GM21381 (cell line): ENCODE data around the gene AK4.
A peak's percentile ranks its signal among the peaks of the same experiment; 100 is the strongest.
"Not testable (repeated sequence)": the region's sequence is repeated elsewhere in the genome, so short reads cannot be mapped to it uniquely, and the experiment has no call there.

Experiments
- ATAC-seq: cut with Tn5 transposase; IDR thresholded peaks from one replicate; pipeline ENCODE4 v1.9.1; 2021; ENCODE audit warnings: mild to moderate bottlenecking, moderate library complexity; ENCODE audit not compliant: unreplicated experiment

The AK4 gene

DNA sequence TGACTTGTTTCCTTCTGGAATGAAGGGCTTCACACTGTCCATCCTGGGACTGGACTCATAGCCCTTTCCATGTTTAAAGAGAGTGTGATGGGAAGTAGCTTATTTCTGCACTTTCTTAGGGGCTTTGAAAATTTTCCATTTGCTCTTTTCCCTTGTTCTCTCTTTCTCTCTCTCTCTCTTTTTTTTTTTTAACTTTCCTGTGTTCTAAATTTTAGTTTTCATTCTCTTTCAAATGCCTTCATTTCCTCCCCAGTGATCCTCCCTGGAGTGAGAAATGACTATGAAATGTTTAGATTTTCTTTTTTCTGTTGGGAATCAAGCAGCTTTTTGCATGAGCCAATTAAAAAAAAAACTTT is 2.1 kb downstream of the AK4 start:
- no peak for ATAC-seq

DNA sequence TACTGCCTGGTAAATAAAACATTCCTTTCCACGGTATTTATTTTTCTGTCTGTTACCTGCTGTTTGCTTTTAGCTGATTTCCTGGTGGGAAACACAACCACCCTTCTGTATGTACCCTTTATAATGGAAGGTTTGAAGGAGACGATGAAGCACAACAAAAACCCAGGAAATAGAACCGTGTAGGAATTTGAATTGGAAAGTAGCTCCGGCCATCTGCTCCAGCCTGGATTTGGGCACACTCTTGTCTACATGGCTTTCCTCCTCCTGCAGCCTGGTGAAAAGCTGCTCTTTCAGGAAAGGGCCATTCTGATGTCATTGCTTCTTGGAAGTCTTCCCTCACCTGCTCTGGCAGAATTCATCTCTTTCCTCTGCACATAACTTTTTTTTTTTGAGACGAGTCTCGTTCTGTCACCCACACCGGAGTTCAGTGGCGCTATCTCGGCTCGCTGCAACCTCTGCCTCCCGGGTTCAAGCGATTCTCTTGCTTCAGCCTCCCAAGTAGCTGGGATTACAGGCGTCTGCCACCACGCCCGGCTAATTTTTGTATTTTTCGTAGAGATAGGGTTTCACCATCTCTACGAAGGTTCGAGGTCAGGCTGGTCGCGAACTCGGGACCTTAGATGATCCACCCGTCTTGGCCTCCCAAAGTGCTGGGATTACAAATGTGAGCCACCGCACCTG is 2.7 kb downstream of the AK4 start:
- no peak for ATAC-seq

DNA sequence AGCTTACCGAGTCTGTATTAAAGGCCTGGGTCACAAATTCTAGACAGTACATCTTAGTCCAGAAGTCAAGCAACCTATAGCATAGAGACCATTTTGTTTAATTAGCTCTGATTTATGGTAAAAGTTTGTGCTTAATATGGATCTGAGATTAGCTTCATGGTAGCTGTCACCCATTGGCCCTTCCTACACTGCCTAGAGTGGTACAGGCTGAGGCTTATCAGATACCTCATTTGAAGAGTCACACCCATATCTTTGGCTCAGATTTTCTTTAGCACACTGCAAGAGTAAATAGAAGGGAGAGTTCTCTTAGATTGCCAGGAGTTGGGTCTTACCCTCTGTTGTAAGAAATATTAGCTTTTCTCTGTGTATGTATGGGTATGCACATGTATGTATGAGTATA is 3.6 kb downstream of the AK4 start:
- ATAC-seq, result no peak

DNA sequence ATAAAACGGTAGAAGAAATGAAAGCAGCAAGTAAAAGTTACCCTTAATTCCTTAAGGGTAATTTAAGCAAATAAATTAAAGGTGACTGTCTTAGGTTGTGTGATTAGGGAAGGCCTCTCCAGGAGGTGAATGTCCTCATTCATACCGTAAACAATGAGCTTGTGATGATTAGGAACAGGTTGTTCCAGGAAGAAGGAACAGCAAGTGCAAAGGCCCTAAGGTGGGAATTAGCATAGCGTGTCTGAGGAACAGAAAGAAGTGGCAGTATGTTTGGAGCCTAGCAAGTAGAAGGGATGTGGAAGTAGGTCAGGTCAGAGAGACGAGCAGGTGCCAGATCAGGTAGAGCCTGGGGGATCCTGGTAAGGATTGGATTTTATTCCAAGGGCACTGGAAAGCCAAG is 5.6 kb downstream of the AK4 start:
- ATAC-seq, result no peak

DNA sequence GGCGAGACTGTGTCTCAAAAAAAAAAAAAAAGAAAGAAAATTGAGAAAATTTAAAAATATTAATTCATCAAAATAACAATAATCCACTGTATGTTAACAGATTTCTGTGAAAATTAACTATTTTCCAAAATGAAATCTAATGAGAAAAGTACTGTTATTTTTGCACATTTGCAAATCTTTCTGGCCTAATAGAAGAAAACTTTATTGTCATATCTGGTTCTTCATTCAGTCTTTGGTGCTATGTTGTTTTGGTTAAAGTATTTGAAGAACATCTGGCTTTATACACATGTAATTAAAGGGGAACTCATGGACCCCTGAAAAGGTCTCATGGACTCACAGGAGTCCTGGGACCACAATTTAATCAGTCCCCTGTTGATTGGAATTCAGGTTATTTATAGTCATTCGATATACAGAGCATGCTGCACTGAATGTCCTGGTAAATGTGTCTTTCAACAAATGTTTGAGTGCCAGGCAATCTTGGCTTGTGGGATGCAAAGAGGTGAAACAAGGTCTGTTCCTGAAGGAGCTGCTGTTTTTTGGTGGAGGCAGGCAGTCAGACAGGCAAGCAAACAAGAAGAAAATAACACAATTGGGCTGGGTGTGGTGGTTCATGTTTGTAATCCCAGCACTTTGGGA is 9.0 kb downstream of the AK4 start:
- ATAC-seq, result no peak

DNA sequence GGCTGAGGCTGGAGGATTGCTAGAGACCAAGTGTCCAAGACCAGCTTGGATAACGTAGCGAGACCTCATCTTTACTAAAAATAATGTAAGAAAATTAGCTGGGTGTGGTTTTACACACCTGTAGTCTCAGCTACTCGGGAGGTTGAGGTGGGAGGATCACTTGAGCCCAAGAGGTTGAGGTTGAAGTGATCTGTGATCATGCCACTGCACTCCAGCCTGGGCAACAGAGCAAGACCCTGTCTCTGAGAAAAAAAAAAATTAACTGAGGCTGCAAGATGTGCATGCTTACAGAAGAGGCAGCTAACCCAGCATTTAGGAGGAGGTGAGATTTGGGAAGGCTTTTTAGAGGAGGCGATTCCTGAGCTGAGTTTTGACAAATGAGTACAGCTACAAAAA is 9.5 kb downstream of the AK4 start:
- no peak for ATAC-seq

DNA sequence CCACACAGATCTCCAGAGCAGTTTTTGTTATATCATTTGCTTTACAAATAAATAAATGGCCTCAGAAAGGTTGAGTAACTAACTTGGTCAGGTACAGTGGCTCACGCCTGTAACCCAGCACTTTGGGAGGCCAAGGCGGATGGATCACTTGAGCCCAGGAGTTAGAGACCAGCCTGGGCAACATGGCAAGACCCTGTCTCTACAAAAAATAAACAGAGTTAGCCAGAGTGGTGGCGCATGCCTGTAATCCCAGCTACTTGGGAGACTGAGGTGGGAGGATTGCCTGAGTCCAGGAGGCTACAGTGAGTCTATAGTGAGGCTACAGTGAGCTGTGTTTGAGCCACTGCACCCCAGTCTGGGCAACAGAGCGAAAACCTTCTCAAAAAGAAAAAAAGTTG is 11.3 kb downstream of the AK4 start:
- ATAC-seq, result not testable (repeated sequence)

DNA sequence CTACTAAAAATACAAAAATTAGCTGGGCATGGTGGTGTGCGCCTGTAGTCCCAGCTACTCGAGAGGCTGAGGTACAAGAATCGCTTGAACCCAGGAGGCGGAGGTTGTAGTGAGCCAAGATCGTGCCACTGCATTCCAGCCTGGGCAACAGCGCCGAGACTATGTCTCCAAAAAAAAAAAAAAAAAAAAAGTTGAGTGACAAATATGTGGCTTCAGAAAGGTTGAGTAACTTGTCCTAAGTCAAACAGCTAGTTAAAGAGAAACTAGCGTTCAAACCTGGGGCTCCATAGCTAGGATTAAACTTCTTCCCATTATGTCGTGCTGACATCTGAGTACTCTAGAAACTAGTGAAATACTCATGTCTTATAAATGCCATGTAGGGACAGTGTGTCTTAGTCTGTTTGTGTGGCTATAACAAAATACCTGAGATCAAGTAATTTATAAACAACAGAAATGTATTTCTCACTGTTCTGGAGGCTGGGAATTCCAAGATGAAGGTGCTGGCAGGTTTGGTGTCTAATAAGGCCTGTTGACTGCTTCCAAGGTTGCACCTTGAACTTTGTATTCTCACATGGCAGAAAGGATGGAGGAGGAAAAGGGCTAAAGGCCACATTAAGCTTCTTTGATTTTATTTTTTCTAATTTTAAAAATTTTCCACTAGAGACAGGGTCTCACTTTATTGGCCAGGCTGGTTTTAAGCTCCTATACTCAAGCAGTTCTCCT is 12.0 kb downstream of the AK4 start:
- ATAC-seq, result no peak

DNA sequence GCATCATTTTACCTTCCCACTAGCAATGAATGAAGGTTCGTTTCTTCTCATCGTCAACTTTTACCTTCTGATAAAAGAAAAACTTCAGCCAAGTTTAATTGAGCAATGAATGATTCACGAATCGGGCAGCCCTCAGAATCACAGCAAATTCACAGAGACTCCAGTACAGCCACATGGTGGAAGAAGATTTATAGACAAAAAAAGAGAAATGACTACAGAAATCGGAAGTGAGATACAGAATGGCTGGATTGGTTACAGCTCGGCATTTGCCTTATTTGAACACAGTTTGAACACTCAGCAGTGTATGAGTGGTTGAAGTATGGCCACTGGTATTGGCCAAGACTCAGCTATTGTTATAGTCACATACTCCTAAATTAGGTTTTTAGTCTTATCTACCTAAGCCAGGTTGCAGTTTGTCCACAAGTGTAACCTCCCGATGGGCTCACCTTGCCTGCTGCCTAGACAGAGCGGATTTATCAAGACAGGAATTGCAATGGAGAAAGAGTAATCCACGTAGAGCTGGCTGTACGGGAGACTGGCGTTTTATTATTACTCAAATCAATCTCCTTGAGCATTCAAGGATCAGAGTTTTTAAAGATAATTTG is 15.3 kb downstream of the AK4 start:
- no peak for ATAC-seq

DNA sequence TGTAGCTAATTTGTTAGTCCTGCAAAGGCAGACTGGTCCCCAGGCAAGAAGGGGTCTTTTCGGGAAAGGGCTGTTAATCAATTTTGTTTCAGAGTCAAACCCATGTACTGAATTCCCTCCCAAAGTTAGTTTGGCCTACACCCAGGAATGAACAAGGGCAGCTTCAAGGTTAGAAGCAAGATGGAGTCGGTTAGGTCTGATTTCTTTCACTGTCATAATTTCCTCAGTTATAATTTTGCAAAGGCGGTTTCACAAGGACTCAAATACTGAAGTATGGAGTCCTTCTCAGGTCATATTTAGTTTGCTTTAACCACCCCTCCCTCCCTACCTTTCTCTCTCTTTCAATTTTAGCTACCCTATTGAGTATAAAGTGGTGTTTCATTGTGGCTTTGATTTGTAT is 16.1 kb downstream of the AK4 start:
- ATAC-seq, result not testable (repeated sequence)

DNA sequence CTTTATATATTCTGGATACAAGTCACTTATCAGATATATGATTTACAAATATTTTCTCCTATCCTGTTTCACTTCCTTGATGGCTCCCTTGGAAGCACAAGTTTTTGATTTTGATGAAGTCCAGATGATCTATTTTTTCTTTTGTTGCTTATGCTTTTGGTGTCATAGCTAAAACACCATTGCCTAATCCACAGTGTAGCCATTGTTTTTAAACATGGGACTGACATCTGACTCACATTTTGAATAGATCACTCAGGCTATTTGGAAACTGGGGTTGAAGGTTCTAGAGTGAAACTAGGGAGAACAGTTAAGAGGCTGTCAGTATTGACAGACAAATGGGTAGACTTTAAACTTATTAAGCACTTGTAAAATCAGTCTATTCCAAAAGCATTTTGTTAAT is 16.6 kb downstream of the AK4 start:
- no peak for ATAC-seq

DNA sequence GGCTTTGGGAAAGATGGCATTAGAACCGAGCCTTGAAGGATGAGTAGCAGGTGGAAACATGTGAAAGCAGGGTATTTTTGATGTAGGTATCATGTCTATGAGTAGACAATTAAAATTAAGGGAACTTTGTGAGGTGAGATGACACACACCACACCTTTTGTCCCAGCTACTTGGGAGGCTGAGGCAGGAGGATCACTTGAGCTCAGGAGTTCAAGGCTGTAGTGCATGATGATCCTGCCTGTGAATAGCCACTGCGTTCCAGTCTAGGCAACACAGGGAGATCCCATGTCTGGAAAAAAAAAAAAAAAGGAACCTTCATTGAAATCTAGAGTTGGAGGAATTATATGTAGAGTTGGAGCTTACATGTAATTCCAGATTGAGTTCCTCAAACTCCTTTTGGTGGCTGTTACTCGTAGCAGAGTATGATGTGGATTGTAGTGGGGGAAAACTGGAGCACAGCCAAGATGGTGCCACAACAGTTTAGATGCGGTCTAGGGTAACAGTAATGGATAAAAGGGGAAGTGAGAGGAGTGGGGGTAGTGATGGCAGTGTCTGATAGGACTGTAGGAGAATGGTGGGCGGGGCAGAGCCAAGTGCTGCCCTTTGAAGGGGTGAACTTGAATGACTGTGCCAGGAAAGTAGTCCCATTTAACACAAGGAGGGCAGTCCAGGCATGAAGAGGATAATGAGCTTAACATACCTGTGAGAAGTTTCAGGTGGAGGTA is 17.4 kb downstream of the AK4 start:
- ATAC-seq, result peak; percentile 71

DNA sequence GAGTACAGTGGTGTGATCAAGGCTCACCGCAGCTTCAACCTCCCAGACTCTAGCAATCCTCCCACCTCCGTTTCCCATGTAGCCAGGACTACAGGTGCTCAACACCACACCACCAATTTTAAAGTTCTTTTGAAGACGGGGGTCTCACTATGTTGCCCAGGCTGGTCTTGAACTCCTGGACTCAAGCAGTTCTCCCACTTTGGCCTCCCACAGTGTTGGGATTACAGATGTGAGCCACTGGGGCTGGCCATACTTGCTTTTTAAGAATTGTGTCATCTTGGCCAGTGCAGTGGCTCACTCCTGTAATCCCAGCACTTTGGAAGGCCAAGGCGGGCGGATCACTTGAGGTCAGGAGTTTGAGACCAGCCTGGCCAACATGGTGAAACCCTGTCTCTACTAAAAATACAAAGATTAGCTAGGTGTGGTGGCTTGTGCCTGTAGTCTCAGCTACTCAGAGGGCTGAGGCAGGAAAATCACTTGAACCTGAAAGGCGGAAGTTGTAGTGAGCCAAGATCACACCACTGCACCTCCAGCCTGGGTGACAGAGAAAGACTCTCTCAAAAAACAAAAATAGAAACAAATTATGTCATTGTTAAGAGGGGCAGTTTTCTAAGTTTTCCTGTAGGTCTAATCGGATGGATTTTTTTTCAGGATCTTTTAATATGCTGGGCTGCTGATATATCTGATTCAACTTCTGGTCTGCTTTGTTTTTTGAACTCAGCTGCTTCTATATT is 18.7 kb downstream of the AK4 start:
- no peak for ATAC-seq

DNA sequence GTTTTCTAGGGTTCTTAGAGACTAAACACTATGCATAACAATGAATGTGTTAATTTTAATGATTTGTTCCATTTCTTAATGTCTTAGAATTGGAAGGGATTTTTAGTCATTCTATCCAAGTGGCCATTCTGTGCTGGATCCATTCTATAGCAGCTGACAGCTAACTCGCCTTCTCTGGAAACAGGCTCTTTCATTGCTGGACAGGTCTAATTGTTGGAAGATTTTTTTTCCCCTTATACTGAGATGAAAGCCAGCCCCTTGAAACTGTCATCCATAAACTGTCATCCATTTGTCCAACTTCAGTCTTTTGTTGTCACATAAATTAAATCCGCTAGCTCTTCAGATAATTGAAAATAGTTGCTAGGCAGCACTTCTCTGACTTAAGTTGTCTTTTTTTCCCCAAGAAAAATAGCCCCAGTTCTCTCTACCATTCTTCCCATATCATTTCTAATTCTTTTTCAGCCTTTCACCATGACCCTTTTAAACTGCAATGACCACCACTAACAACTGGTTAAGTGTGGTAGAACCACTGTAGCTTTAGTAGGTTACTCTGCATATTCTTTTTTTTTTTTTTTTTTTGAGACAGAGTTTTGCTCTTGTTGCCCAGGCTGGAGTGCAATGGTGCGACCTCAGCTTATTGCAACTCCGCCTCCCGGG is 19.7 kb downstream of the AK4 start:
- no peak for ATAC-seq

DNA sequence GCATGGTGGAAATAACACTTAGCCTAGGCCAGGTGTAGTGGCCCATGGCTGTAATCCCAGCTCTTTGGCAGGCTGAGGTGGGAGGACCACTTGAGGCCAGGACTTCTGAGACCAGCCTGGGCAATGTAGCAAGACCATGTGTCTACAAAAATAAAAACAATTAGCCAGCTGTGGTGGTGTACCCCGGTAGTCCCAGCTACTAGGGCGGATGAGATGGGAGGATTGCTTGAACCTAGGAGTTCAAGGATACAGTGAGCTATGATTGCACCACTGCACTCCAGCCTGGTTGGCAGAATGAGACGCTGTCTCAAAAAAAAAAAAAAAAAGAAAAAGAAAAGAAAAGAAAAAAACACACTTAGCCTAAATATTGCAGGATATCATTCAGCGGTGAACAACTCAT is 20.9 kb downstream of the AK4 start:
- ATAC-seq, result no peak

DNA sequence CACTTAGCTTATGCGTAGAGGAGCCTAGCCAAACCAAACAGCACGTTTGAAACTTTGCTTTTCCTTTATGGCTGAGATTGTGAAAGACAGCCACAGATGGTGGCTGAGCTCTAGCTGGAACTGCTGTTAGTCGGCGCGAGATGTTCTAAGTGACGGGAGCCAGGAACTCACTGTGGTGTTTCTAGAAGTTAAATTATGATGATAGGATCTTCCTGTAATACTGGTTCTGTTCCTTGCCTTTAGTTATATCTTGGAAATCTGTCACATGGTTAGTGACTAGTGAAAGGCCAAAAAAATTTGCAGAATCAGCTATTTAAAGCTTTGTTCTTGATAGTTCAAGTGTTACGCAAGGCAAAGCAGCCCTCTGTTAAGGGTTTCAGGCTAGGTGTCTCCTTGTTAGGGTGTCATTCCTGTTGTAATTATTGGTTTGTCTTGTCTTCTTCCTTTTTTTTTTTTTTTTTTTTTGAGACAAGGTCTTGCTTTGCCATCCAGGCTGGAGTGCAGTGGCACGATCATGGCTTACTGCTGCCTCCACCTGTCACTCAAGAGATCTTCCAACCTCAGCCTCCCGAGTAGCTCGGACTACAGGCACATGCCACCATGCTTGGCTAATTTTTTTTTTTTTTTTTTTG is 22.6 kb downstream of the AK4 start:
- ATAC-seq, result no peak

DNA sequence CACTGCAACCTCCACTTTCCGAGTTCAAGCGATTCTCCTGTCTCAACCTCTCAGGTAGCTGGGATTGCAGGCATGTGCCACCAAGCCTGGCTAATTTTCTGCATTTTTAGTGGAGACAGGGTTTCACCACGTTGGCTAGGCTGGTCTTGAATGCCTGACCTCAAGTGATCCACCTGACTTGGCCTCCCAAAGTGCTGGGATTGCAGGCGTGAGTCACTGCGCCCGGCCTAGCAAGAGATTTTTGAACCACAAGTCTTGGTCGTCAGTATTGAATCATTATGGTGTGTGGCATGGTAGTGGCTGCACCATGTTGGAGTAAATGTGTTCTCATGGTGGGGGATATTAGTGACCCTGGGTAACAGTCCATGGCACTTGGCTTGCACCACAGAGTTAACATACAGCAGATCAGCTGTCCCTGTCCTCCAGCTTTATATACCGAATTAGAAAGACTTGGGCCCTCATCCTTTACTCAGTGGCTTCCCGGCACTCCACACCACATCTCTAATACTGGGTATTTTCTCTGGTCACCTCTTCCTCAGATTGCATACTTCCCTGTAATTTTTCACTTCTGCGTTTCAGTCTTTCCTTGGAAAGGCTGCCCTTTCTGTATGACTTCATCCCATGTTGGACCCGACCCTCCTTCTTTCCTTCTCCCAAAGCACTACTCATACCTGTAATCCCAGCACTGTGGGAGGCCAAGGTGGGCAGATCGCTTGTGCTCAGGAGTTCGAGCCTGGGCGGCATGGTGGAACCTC is 25.1 kb downstream of the AK4 start:
- ATAC-seq, result no peak

DNA sequence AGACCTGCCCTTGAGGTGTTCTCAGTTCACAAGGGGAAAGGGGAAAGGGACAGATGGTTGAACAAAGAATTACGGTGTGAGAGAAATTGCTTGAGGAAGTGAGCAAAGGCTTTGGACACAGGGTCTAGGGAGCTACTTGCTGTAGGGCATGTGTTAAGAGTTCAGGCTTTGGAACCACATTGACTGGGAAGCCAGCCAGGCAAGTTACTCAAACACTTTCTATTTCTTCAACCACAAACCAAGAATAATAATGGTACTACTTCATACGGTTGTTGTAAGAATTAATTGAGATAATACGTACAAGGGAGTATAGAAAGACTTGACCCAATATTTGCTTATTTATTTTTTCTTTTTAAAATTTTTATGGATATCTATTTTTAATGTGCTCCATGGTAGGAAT is 26.6 kb downstream of the AK4 start:
- ATAC-seq, result peak; percentile 90
